NCI-H146 (cell line): Measurements from ENCODE around the gene NLGN1.
A peak's percentile ranks its signal among the peaks of the same experiment; 100 is the strongest.
"Not testable (repeated sequence)": the region's sequence is repeated elsewhere in the genome, so short reads cannot be mapped to it uniquely, and the experiment has no call there.

ENCODE experiments used
- DNase-seq: peaks from one replicate; lab custom pipeline; 2025; lab: John Stamatoyannopoulos, UW

The NLGN1 gene

GRCh38 chr3:174220775-174221554 is 823.4 kb downstream of the NLGN1 start:
- peak; percentile 66 for DNase-seq

GRCh38 chr3:174223042-174223441 is 825.5 kb downstream of the NLGN1 start:
- no peak for DNase-seq

- no peak for DNase-seq
These were observed 826.1 kb downstream of the NLGN1 start for GRCh38 chr3:174223626-174224025.

GRCh38 chr3:174229916-174230315 is 832.4 kb downstream of the NLGN1 start:
- DNase-seq: no peak

GRCh38 chr3:174232028-174232657 is 834.6 kb downstream of the NLGN1 start:
- not testable (repeated sequence) for DNase-seq

GRCh38 chr3:174232658-174233429 is 835.3 kb downstream of the NLGN1 start:
- DNase-seq: no peak

GRCh38 chr3:174233511-174233910 is 836.0 kb downstream of the NLGN1 start:
- DNase-seq: no peak

- no peak for DNase-seq
These were observed 844.9 kb downstream of the NLGN1 start for GRCh38 chr3:174242311-174243041.

GRCh38 chr3:174243171-174243570 is 845.6 kb downstream of the NLGN1 start:
- DNase-seq: peak; percentile 47

- peak; percentile 84 for DNase-seq
These were observed 850.2 kb downstream of the NLGN1 start for GRCh38 chr3:174247687-174248152.

- DNase-seq: no peak
These were observed 854.1 kb downstream of the NLGN1 start for GRCh38 chr3:174251681-174252080.

GRCh38 chr3:174253196-174253823 is 855.8 kb downstream of the NLGN1 start:
- DNase-seq: peak; percentile 7

- DNase-seq: no peak
These were observed 856.4 kb downstream of the NLGN1 start for GRCh38 chr3:174253940-174254339.

- DNase-seq: no peak
These were observed 857.9 kb downstream of the NLGN1 start for GRCh38 chr3:174255454-174255853.

- DNase-seq: no peak
These were observed 868.9 kb downstream of the NLGN1 start for GRCh38 chr3:174266476-174266875.

- no peak for DNase-seq
These were observed 870.5 kb downstream of the NLGN1 start for GRCh38 chr3:174268061-174268460.

- no peak for DNase-seq
These were observed 871.0 kb downstream of the NLGN1 start for GRCh38 chr3:174268586-174268985.

GRCh38 chr3:174270841-174271240 is 873.3 kb downstream of the NLGN1 start:
- DNase-seq: no peak

GRCh38 chr3:174275336-174275735 is 877.8 kb downstream of the NLGN1 start:
- no peak for DNase-seq

GRCh38 chr3:174276826-174277225 is 879.3 kb downstream of the NLGN1 start:
- DNase-seq: peak; percentile 39

GRCh38 chr3:174278094-174278493 is 880.5 kb downstream of the NLGN1 start:
- no peak for DNase-seq
